PFSK-1 (cell line): ENCODE results near the gene NT5C.

Experiments
- FOXP2 ChIP-seq: optimal IDR thresholded peaks from 2 replicates; pipeline ENCODE3; 2011; ENCODE audit warnings: borderline replicate concordance, control low read depth, inconsistent platforms; ENCODE audit not compliant: insufficient read depth; ENCODE audit errors: extremely low read length, extremely low read depth
- POLR2AphosphoS5 ChIP-seq: IDR thresholded peaks from 2 replicates; pipeline ENCODE4 v1.6.1; 2012; ENCODE audit warnings: low read depth, mild to moderate bottlenecking, control low read depth, low read length, moderate library complexity
- SIN3A ChIP-seq: IDR thresholded peaks from 2 replicates; pipeline ENCODE4 v1.6.1; 2012; ENCODE audit warnings: mild to moderate bottlenecking, low read length, moderate library complexity, borderline replicate concordance; ENCODE audit not compliant: insufficient read depth
- TAF1 ChIP-seq: IDR thresholded peaks from 2 replicates; pipeline ENCODE4 v1.6.1; 2012; ENCODE audit warnings: low read length, control low read depth, borderline replicate concordance; ENCODE audit not compliant: insufficient read depth

GRCh38 chr17:75114552-75115314, 16.8 kb downstream of the NT5C start:
- TF ChIP-seq TAF1, result no peak; the same call in 1 of the 2 replicates
- no peak for TF ChIP-seq POLR2AphosphoS5
- TF ChIP-seq SIN3A, result no peak; the same call in 1 of the 2 replicates
- TF ChIP-seq FOXP2, result no peak
